GM18517 (cell line): ENCODE data around the gene SLC16A4.
"Not testable (repeated sequence)": the region's sequence is repeated elsewhere in the genome, so short reads cannot be mapped to it uniquely, and the experiment has no call there.

ENCODE experiments used
- ATAC-seq: cut with Tn5 transposase; IDR thresholded peaks from one replicate; pipeline ENCODE4 v1.9.1; 2021; ENCODE audit warnings: mild to moderate bottlenecking, moderate library complexity; ENCODE audit not compliant: unreplicated experiment

Gene SLC16A4

DNA sequence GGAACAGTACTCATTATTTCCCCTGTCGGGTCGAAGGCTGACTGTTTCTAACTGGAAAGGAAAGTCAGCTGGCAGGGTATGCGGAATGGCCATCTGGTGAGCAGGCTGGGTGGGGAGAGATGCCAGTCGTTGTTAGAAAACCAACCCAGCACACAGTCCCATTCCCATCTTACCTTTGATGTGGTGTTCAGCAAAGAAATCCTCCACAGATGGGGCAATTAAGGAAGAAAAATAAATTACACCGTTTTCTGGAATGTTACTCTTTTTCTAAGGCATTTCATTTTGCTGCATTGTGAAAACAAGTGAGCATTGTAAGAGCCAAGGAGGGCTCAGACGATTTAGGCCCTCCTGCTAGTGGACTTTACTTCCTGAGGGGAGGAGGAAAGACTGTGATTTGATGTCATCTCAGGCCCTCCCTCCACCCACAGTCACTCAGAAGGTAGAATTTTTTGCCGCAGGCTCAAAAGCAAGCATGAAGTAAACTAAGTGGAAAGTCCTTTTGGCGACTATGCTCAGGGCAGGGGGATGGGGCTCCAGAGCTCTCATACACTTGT lies at the start of gene SLC16A4:
Gene SLC16A4, minus strand, starts transcription at position 335 of the 554 bp plus-strand sequence. CDS start 1,703 bp downstream, outside the sequence.
- no peak for ATAC-seq

DNA sequence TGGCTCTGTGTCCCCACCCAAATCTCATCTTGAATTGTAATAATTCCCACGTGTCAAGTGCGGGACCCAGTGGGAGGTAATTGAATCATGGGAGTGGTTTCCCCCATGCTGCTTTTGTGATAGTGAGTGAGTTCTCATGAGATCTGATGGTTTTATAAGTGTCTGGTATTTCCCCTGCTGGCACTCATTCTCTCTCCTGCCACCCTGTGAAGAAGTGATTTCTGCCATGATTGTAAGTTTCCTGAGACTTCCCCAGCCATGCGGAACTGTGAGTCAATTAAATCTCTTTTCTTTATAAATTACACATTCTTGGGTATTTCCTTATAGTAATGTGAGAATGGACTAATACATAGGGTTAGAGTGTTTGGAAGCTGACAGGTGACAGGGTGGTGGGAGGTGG lies 49.0 kb upstream of the SLC16A4 start:
- not testable (repeated sequence) for ATAC-seq

DNA sequence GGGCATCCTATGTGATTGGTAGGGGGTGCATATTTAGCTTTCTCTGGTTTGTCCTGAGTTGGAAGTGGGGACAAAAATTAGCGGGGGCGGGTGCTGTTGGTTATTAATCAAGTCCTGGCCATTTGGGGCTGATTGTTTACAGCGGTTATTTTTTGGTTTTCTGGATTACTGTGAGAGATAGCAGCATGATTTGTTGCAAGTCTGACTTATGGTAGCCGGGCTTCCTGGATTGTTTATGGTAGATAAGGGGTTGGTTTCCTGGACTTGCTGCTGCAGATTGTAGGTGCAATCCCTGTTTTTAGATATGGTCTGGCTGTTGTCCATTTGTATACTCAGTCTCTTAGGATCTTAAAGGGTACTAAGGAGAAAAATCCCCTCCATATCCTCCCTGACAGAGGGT lies 48.1 kb upstream of the SLC16A4 start:
- ATAC-seq = no peak

DNA sequence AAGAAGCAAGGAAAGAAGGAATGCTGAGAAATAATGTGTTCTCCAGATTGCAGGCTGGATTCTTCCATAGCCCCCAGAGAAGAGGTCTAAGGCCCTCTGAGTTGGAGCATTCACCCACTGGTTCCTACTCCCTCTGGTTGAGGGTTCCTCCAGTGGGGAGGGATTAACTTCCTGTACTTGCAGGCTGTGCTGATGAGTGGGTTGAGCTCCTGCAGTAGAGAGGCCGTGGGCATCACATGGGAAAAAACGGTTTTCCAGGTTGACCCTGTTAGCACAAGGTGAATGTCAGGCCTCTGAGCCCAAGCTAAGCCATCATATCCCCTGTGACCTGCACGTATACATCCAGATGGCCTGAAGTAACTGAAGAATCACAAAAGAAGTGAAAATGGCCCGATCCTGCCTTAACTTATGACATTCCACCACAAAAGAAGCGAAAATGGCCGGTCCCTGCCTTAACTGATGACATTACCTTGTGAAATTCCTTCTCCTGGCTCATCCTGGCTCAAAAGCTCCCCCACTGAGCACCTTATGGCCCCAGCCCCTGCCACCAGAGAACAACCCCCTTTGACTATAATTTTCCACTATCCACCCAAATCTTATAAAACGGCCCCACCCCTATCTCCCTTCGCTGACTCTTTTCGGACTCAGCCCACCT lies 46.9 kb upstream of the SLC16A4 start:
- ATAC-seq = not testable (repeated sequence)

DNA sequence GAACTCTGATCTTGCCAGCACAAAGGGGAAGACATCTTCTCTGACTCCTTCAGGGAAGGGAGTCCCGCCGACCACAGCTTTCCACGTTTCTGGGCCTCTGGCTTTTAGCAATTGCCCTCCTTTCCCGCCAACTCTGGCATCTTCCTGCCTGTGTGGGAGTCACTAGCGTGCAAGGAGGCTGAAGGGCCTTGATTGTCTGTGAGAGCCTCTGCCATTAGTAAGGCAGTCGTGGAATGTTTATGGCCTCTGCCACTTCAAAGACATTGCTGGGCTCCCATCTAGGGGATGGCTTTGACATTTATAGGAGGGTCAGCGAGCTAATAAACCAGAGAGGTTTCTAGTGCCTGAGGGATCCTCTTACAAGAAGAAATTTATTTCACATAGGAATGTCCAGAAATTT lies 45.8 kb upstream of the SLC16A4 start:
- ATAC-seq = no peak

DNA sequence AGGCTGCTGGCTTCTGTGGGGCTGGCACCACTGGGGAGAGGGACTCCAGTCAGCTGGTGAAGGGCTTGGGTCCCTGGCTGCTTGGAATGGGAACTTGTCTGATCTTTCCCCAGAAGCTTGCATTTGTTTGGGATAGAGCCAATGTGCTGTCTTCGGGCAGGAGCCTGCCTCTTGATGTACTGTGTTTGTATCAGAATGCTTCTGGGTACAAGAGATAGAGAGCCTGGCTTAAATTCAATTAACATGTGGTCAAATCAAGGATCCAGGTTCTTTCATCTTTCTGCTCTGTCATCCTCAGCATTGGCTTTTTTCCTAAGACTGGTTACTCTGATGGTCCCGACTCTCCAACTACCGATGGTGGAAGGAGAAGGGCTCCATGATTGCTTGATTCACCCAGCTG lies 44.1 kb upstream of the SLC16A4 start:
- ATAC-seq = no peak

DNA sequence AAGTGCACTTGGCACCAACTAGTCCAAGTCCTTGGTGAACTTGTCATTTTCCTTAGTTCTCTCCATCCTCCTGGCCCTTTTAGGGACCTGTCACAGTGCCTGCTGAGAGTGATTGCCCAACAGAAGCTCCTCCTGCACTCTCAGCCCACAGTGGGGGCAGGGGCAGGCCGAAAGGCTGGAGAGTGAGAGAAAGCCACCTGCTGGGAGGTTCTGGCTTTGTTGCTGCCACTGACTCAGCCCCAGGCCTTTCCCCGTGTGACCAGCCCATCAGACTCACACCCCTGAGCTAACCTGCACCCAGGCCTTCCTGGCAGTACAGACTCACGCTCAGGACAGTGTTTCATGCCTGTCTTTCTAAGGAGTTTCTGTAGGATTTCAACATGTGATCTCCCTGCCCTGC lies 43.0 kb upstream of the SLC16A4 start:
- ATAC-seq = no peak

DNA sequence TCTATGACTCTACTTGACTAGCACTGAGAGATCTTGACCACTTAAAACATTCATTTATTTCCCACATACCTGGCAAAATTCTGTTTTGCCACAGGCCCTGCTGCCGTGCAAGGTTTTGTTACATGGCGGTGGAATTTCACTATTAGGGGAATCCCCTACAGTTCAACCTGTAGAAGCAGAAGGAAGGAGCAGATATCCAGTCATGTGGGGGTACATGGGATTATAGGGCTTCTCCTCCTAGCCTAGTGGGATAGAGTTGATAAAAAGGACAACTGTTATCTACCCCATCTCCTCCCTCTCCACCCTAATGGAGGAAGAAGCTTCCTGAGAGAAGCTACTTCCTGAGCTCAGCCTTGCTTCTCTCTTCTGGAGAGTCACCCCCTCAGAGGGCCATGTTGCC lies 42.4 kb upstream of the SLC16A4 start:
- no peak for ATAC-seq

DNA sequence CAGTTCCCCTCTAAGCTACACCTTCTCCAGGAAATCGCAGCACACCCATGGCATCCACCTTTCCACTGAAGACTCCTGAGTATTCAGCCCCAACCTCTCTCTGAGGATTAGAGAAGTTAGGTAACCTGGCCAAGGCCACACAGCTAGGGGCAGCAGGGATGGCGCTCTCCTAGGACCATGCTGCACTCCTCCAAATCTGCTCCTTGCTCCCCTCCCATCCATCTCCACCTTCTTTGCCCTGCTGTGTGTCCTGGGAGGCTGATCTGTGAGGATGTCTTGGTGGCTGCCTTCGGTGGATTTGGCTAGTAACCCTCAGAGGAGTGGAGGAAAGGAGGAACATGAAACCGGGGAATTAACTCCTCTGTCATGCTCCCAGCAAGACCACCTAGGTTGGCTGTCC lies 40.1 kb upstream of the SLC16A4 start:
- ATAC-seq = no peak

DNA sequence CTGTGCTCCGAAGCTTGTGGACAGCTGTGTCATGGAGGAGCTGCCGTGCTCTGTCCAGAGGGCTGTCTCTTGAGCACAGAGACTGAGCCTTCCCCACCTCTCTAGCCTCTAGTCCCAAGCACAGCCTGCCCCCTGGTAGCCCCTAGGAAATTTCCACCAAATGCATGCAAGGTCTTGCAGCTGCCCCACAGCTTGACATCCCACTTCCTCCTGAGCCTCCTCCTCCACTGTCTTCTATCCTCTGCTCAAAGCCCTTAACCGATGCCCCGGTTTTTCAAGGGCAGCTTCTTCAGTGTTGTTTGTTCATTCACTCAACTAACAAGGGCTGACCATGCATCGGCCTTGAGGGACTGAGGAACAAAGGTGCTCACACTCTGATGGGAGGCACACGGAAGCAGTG lies 39.5 kb upstream of the SLC16A4 start:
- ATAC-seq = no peak

DNA sequence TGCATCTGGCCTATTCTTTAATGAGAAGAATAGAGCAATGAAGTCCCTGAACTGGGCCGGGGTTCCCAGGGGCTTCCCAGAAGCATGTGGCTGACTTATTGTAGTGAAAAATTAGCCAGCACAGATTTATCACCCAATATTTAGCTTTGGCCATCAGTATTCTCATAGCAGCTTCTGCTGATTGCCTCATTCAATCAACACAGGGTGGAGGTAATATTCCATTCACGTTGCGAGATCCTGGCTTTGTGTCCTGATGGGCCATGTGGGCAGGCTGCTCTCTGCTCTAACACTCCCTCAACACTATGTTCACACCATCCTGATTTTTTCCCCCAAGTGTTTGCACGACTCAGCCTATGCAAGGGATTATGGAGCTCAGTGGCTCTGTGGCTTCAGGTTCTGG lies 38.1 kb upstream of the SLC16A4 start:
- no peak for ATAC-seq

DNA sequence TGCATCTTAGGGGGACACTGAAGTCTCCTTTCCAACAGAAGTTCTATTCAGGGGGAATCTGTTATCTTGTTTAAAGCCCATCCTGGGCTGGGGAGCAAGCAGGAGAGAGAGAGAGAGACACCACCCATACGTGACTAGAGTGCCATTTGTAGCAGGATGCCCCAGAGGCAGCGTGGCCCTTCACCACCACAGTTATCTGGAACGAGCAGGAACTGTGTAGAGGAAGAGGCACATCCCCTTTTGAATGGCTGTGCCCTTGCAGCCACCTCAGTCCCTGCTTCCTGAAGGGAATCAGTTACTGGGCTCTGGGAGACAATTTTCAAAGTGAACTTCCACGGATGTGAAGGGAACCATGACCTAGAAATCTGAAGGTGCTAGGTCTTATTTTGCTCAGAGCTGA lies 36.0 kb upstream of the SLC16A4 start:
- no peak for ATAC-seq

DNA sequence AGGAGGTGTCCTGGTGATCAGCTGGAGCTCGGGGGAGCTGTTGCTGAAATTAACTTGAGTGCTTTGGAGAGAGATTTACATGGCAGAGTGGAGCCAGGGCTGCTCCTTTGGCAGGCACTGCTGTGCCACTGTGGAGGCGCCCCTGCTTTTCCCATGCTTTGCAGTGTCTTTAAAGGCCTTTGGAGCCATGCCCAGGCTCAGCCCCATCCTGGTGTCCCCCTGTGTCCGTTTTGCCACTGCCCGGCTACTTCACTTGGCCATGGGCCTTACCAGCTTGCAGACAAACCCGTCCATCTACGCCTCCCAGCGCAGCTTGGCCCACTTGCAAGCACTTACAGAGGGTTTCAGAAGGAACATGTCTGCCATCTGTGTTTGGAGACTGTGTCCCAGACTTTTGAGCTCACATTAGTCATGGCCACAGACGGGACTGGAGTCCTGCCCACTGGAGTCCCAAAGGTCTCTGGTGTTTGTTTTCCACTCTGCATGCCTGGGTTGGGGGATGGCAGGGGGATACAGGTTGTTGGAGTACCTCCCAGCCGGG lies 34.9 kb upstream of the SLC16A4 start:
- no peak for ATAC-seq

DNA sequence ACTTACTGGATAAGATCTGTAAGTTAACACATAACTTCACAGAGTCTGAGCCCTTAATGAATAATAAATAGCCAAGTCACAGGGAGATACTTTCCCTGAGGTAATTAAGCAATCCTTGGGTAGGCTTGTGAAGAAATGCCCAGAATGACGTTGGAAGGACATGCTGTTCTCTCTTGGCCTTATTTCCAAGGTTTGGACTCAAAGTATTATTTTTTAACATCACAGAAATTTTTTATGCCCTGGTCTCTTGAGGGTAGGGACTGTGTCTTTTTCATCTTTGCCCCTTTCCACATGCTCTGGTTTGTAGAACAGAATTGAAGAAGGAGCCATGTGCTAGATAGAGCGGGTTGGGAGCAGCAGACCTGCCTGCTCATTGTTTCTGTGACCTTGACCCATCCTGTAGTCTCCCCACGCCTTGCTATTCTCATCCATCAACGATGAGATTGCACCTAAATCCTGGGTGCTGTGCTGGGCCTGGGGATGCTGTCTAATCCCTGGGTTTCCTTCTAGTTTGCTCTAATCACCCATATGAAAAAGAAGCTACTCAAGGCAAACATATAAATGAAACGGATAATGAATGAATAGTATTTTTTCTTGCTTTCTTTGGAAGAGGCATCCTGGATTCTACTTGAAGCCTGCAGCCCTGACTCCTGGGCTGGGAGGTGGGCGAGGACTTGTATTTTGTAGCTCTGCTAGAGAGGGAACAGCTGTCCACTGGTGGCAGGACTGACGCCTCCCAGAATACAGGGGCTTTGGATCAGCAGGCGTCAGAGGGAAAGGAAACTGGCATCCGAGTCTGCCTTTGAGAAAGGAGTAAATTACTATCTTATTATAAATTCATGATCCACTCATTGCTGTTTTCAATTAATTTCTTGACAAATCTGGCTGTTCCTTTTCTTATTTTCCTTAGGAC lies 34.1 kb upstream of the SLC16A4 start:
- ATAC-seq = no peak

DNA sequence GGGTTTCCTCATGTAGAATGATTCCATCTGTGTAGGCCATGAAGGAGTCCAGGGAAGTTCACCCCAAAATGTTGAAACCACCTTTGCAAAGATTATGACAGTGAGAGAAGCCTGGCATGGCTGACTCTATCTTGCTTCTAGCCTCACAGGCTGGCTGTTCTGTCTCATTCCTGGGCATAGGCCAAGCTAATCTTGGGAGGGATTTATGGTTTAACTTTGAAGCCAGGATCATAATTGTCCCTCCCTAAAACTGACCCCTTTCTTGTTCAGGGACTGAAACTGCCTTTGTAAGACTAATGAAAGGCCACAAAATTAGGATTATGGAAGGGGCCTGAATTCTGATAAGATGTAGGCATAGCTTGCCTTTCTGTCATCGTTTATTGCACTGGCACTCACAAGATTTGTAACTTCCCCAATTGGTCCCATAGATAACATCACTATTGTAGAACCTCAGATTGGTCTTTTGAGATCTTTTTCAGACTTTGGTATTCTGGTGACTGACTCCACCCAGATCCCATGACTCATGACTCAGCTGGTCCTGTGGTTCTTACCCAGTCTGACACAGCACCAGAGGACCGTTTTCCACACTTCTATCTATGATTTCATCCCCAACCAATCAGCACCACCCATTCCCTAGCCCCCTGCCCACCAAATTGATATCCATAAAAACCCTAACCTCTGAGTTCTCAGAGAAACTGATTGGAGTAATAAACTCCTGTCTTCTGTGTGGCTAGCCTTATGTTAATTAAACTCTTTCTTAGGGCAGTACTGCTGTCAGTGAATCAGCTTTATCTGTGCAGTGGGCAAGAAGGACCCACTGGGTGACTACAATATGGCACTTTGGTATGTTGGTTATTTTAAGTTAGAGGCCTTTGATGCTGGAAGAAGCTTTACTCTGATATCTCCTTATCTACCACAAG lies 30.3 kb upstream of the SLC16A4 start:
- ATAC-seq = no peak

DNA sequence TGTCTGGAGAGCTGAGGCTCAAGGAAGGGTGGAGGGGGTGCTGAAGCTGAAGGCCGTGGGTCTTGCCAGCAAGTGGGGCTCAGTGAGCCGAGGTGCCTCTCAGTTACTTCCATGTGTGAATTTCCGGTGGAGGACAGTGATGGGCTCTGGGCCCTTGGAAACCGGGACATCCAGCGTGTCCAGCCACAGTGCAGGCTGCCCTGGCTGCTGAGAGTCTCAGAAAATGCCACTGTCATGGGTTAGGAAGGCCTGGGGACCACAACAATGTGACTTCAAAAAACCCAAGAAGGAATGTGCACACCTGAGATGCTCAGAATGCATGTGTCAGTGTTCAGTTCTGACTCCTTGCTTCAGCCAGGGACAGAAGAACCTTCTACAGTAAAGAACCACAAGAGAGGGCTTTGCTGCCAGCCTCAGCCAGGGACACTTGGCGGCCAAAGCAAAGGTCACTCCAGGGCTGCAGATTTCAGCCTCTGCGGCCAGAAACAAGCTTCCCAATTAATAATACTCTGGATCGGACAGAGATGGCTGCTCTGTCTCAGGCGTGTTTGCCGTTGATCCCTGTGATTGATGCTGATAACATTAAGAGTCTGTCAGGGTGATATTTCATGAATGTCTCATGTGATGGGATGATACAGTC lies 29.3 kb upstream of the SLC16A4 start:
- no peak for ATAC-seq

DNA sequence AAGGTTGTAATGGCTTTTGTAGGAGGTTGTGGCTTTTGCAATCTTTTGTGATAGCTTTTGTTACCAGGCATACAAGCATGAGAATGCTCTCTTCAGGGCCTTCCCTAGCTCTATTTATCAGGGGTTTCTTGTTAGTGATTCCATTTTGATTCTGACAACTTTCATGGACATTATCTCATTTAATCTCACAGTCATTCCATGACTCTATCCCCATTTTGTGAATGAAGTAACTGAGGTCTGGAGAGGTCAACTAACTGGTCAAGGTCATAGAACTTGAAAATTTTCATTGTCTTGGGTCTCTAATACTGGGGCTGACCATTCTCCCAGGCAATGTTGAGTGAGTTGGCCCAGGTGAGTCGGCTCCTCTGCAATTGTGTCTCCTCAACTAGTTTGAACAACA lies 27.9 kb upstream of the SLC16A4 start:
- no peak for ATAC-seq

DNA sequence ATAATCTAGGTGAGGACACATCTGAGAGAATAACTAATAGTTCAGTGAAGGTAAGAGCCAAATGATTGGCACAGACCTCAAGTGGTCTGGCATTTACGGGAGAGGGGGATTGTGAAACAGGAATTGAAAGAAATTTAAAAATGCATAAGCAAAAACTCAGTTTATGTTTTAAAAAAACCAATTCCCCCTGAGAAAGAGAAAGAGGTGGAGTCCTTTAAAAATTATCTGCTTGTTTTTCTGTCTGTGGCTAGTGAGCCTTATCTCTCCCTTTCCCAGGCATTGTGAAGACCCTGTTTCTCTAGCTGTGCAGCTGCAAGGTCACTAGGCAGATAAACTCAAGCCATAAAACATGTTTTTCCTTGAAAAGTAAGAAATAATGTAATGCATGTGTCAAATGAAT lies 22.2 kb upstream of the SLC16A4 start:
- ATAC-seq = not testable (repeated sequence)

DNA sequence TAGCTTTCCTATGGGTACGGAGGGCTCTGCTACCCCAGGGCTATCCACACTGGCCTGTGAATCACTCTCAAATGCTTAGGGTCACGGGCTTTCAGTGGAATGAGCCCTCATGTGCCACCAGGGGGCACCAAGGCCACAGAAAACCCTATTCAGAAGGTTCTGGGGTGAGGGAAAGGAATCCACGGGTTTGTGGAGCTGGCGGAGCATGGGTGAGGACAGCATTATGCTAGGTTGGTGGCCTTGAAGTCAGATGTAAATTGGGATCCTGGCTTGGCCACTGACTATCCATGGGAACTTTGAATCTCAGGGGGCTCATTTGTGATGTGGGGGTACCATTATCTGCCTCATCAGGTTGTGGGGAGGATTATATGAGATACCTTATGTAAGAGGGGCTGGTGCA lies 21.8 kb upstream of the SLC16A4 start:
- ATAC-seq = no peak

DNA sequence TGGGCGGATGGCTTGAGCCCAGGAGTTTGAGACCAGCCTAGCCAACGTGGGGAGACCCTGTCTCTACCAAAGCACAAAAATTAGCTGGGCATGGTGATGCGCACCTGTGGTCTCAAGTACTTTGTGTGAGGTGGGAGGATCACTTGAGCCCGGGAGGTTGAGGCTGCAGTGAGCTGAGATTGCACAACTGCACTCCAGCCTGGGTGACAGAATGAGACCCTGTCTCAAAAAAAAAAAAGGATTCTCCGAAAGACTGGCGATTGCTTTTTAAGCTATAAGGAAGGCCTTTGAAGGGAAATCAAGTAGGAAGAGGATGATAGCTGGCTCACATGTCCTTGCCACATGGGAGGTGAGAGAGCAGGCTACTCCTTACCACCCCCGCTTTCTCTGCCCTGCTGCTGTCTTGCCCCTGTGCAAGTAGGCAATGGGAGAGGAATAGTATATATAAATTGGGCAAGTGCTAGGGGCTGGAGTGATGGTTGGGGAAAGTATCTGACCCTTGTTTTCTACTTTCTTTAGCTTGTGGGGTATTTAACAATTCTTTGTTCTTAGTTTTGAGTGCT lies 20.4 kb upstream of the SLC16A4 start:
- ATAC-seq = no peak
